GM12878 (cell line): ENCODE measurements around the gene SKAP1. TPM values are rescaled to one million over a fixed set of nuclear protein-coding genes. Genes with fewer than 3 reads are reported as not detected.

Source experiments
- ATAC-seq: fragments of 200-7000 bp; cut with Tn5 transposase; 3 replicates; pipeline ENCODE4 v1.9.1; 2020; ENCODE audit warnings: mild to moderate bottlenecking, moderate library complexity
- BruUV-seq: library from RNA; stranded (reverse); fragments of 400-500 nt; replicated peaks from 2 replicates; lab custom pipeline; 2021; lab: Mats Ljungman, UMichigan
- CTCF ChIA-PET: fragments of 300-600 bp; sonication (Branson Sonifier 250); formaldehyde crosslinking; extraction: SDS; loops from one replicate; lab custom pipeline; 2021; ENCODE audit warnings: inconsistent platforms; lab: Yijun Ruan, JAX
- POLR2A ChIA-PET: fragments of 350-600 bp; formaldehyde crosslinking; extraction: SDS; loops from one replicate; lab custom pipeline; 2021; ENCODE audit warnings: inconsistent platforms; lab: Charles Lee
- RAD21 ChIA-PET: fragments of 300-600 bp; sonication (Branson Sonifier 250); formaldehyde crosslinking; loops from one replicate; lab custom pipeline; 2023; ENCODE audit warnings: antibody characterized with exemption; ENCODE audit not compliant: unreplicated experiment; lab: Charles Lee
- SMC1A ChIA-PET: fragments of 300-600 bp; sonication (Branson Sonifier 250); formaldehyde crosslinking; loops from one replicate; lab custom pipeline; 2023; ENCODE audit not compliant: unreplicated experiment, uncharacterized antibody; lab: Charles Lee
- DNase-seq: peaks from one replicate; pipeline ENCODE4 v3.0.0-alpha.2; 2011; ENCODE audit warnings: low read depth, low spot score
- FAIRE-seq: peaks from 3 replicates; lab custom pipeline; 2011; peaks lifted over from hg19 to GRCh38; lab: Jason Lieb, UNC
- H2AFZ ChIP-seq: 2 replicates; pipeline ENCODE4 v1.6.0; 2011; ENCODE audit warnings: low read depth, low read length, control low read depth; ENCODE audit not compliant: control insufficient read depth
- H3K27ac ChIP-seq: 2 replicates; pipeline ENCODE4 v1.5.1; 2011; ENCODE audit warnings: control low read depth; ENCODE audit not compliant: control insufficient read depth, insufficient read depth
- H3K27me3 ChIP-seq, 2 experiments: replicated peaks in 1 of 2; 2 replicates each; pipeline versions ENCODE4 v1.6.0 to v1.6.1; 2011; ENCODE audit warnings: low read length in 1 of 2; ENCODE audit not compliant: control insufficient read depth in 2 of 2, insufficient read depth in 2 of 2
- H3K36me3 ChIP-seq, 2 experiments: 2 replicates each; pipeline ENCODE4 v1.5.1; 2011; ENCODE audit warnings: low read length in 1 of 2; ENCODE audit not compliant: control insufficient read depth in 2 of 2, insufficient read depth in 2 of 2
- H3K4me1 ChIP-seq: 2 replicates; pipeline ENCODE4 v1.6.1; 2011; ENCODE audit warnings: mild to moderate bottlenecking, low read length, moderate library complexity, mixed read lengths; ENCODE audit not compliant: control insufficient read depth, insufficient read depth
- H3K4me2 ChIP-seq: 2 replicates; pipeline ENCODE4 v1.6.0; 2011; ENCODE audit warnings: control low read depth; ENCODE audit not compliant: control insufficient read depth, insufficient read depth
- H3K4me3 ChIP-seq: fragments of 200-600 bp; sonication (generic); 2 replicates; pipeline ENCODE4 v1.5.1; 2016
- H3K79me2 ChIP-seq: 2 replicates; pipeline ENCODE4 v1.6.0; 2011; ENCODE audit warnings: low read length; ENCODE audit not compliant: control insufficient read depth, insufficient read depth
- H3K9ac ChIP-seq: 2 replicates; pipeline ENCODE4 v1.8.0; 2011; ENCODE audit warnings: low read length, control low read depth, mixed read lengths; ENCODE audit not compliant: control insufficient read depth, insufficient read depth
- H3K9me3 ChIP-seq: replicated peaks from 3 replicates; pipeline ENCODE4 v1.5.1; 2011; ENCODE audit warnings: mild to moderate bottlenecking, low read length; ENCODE audit not compliant: control insufficient read depth, insufficient read depth
- H4K20me1 ChIP-seq: 2 replicates; pipeline ENCODE4 v1.6.0; 2011; ENCODE audit not compliant: control insufficient read depth, insufficient read depth
- E2F4 ChIP-seq: IDR thresholded peaks from 2 replicates; pipeline ENCODE4 v1.6.1; 2012; ENCODE audit warnings: low read depth, low read length, improper control_type of control experiment
- EGR1 ChIP-seq, 2 experiments: IDR thresholded peaks; 1 replicate in 1 of 2; 2 replicates in 1 of 2; pipeline ENCODE4 v1.6.1; 2011 to 2012; ENCODE audit warnings: low read depth in 2 of 2, low read length in 2 of 2, borderline replicate concordance in 1 of 2, mild to moderate bottlenecking in 1 of 2, moderate library complexity in 1 of 2
- FOXK2 ChIP-seq: fragments of 450-650 bp; IDR thresholded peaks from 2 replicates; pipeline ENCODE4 v1.6.1; 2017; ENCODE audit warnings: mild to moderate bottlenecking, moderate library complexity
- MEF2A ChIP-seq: IDR thresholded peaks from 2 replicates; pipeline ENCODE4 v1.6.1; 2011; ENCODE audit warnings: low read depth, mild to moderate bottlenecking, low read length, moderate library complexity; ENCODE audit not compliant: insufficient read depth
- NR2C1 ChIP-seq: fragments of 450-650 bp; IDR thresholded peaks from 2 replicates; pipeline ENCODE4 v1.6.1; 2017; ENCODE audit warnings: antibody characterized with exemption, mild to moderate bottlenecking, moderate library complexity
- NRF1 ChIP-seq: conservative IDR thresholded peaks from 2 replicates; pipeline ENCODE4 v1.6.1; 2011; ENCODE audit warnings: mild to moderate bottlenecking, low read depth, low read length, improper control_type of control experiment
- RAD51 ChIP-seq: fragments of 450-650 bp; IDR thresholded peaks from 2 replicates; pipeline ENCODE4 v1.6.1; 2016; ENCODE audit warnings: moderate library complexity, mild to moderate bottlenecking, inconsistent platforms
- RUNX3 ChIP-seq: IDR thresholded peaks from 2 replicates; pipeline ENCODE4 v1.6.1; 2012; ENCODE audit warnings: low read length, inconsistent platforms
- SIN3A ChIP-seq: IDR thresholded peaks from 2 replicates; pipeline ENCODE4 v1.6.1; 2012; ENCODE audit warnings: low read depth, low read length, improper control_type of control experiment
- SKIL ChIP-seq: fragments of 450-650 bp; IDR thresholded peaks from 2 replicates; pipeline ENCODE4 v1.6.1; 2017; ENCODE audit warnings: mild to moderate bottlenecking, low read depth, inconsistent platforms; ENCODE audit not compliant: poor library complexity, severe bottlenecking
- SREBF2 ChIP-seq: IDR thresholded peaks from 2 replicates; pipeline ENCODE4 v1.6.1; 2012; ENCODE audit warnings: mild to moderate bottlenecking, low read length
- TCF3 ChIP-seq: IDR thresholded peaks from 2 replicates; pipeline ENCODE4 v1.6.1; 2012; ENCODE audit warnings: low read depth, mild to moderate bottlenecking, low read length, borderline replicate concordance; ENCODE audit not compliant: insufficient read depth
- WRNIP1 ChIP-seq: IDR thresholded peaks from 2 replicates; pipeline ENCODE4 v1.6.1; 2011; ENCODE audit warnings: low read depth, low read length, improper control_type of control experiment, borderline replicate concordance
- ZNF217 ChIP-seq: fragments of 450-650 bp; IDR thresholded peaks from 2 replicates; pipeline ENCODE4 v1.6.1; 2017; ENCODE audit warnings: antibody characterized with exemption, mild to moderate bottlenecking
- ZNF24 ChIP-seq: fragments of 450-650 bp; IDR thresholded peaks from 2 replicates; pipeline ENCODE4 v1.6.1; 2017; ENCODE audit warnings: antibody characterized with exemption, mild to moderate bottlenecking
- ZNF622 ChIP-seq: fragments of 450-650 bp; IDR thresholded peaks from 2 replicates; pipeline ENCODE4 v1.6.1; 2017; ENCODE audit warnings: mild to moderate bottlenecking, inconsistent platforms
- ZSCAN29 ChIP-seq: fragments of 450-650 bp; IDR thresholded peaks from 2 replicates; pipeline ENCODE4 v1.6.1; 2017; ENCODE audit warnings: mild to moderate bottlenecking, moderate library complexity
- WGBS: methylation state at CpG from one replicate; pipeline ENCODE4 v1.1.6; 2016; ENCODE audit warnings: low lambda C conversion rate; ENCODE audit not compliant: insufficient replicate concordance, insufficient coverage; ENCODE audit errors: missing lambda C conversion rate; 5-methylcytosine and 5-hydroxymethylcytosine counted together
- in situ Hi-C: fragments of 300-500 bp; cut with MboI; formaldehyde crosslinking; loops from 9 replicates; pipeline ENCODE4 v1.14.3; 2018; ENCODE audit warnings: mixed read lengths
- intact Hi-C: fragments of 100-400 bp; cut with micrococcal nuclease; formaldehyde crosslinking; loops from one replicate; pipeline ENCODE4 v1.14.2; 2022; ENCODE audit not compliant: unreplicated experiment
- polyA plus RNA-seq, 11 experiments: library from polyadenylated mRNA; depleted of rRNA in 4 of 11; unstranded in 6 of 11; stranded (reverse) in 5 of 11; fragments of >200 nt; fragmentation: Nextera tagmentation in 4 of 11; fragmentation: Illumina TruSeq in 1 of 11; extraction: Ambion mirVana in 4 of 11; extraction: Trizol in 1 of 11; gene quantifications; 1 replicate in 1 of 11; 2 replicates in 10 of 11; pipeline versions ENCODE4 v1.2.1 to v1.2.3, GENCODE V29; 2011 to 2016; ENCODE audit warnings: inconsistent platforms in 2 of 11, missing spikeins in 2 of 11, low read depth in 1 of 11
- total RNA-seq, 4 experiments: library from RNA; depleted of rRNA in 3 of 4; stranded (reverse); fragments of >200 nt in 3 of 4; fragmentation: Illumina TruSeq in 1 of 4; extraction: Trizol in 1 of 4; gene quantifications; 2 replicates each; pipeline versions ENCODE4 v1.2.1 to v1.2.3, GENCODE V29; 2013 to 2021

SKAP1 gene
- total and polyA plus RNA-seq, 10 of the 15 experiments (the other 5 are each of a cell fraction or from before 2014, with no cell fraction given) = 17.1 to 97.6 (median 35.9) TPM

GRCh38 chr17:48311324-48311723 is 118.7 kb downstream of the SKAP1 start:
- BruUV-seq = no TSS peak
- ChIA-PET POLR2A (no interaction called here), RAD21 (no interaction called here)

GRCh38 chr17:48310748-48311213 is 119.2 kb downstream of the SKAP1 start:
- Histone ChIP-seq H3K9me3 (no peaks in the 10 kb centered on the region), H4K20me1 (no peaks in the 10 kb centered on the region), H3K9ac (no peak overlapping the region), H3K36me3 (peaks cover 0 to 3% of the 10 kb centered on the region in 2 experiments; a peak in 2 of 4 replicates), H3K27me3 (no peaks in the 10 kb centered on the region), H2AFZ (no peak overlapping the region), H3K4me2 (no peak overlapping the region), H3K4me3 (no peak overlapping the region), H3K27ac (no peak overlapping the region), H3K79me2 (no peaks in the 10 kb centered on the region), H3K4me1 (peaks cover 8% of the 10 kb centered on the region; the same call in 1 of the 2 replicates)
- in situ Hi-C loops (no loop called here), intact Hi-C loops (no loop called here)
- DNase-seq (no peak), FAIRE-seq (no peak), ATAC-seq (no peak)
- SMC1A ChIA-PET = interaction anchor here (0.5 kb wide), 1 partner anchor 262 kb away, joined by 3 read pairs; no protein-coding TSS in a partner anchor
- WGBS = 80% methylated on average over 16 of the region's 16 CpGs
- RAD21 ChIA-PET = no interaction called here
- no TSS peak for BruUV-seq
- POLR2A ChIA-PET = no interaction called here
- CTCF ChIA-PET = interaction anchor here (0.7 to 2.3 kb wide), 2 partner anchors 45 to 282 kb away, joined by 3 to 7 read pairs; no protein-coding TSS in a partner anchor
- TF ChIP-seq ZNF622 (no peak), FOXK2 (no peak), RUNX3 (no peak), SKIL (no peak), WRNIP1 (no peak), NRF1 (no peak), ZNF24 (no peak), EGR1 (IDR thresholded peaks at IDR 0.05; ENCODE audit: borderline replicate concordance in 1 of 2, low read depth in 2 of 2, low read length in 2 of 2) (no peak), SIN3A (no peak), MEF2A (no peak), E2F4 (no peak), SREBF2 (no peak), RAD51 (no peak), ZSCAN29 (no peak), TCF3 (no peak)

More at GRCh38 chr17:48311324-48311723, 118.7 kb downstream of the SKAP1 start:
- Histone ChIP-seq H3K9me3 (no peaks in the 10 kb centered on the region), H3K36me3 (peaks cover 0 to 3% of the 10 kb centered on the region in 2 experiments; a peak in 3 of 4 replicates), H3K27ac (no peak overlapping the region), H3K4me1 (peaks cover 8% of the 10 kb centered on the region; the same call in 1 of the 2 replicates), H3K4me3 (no peak overlapping the region), H3K9ac (no peak overlapping the region), H2AFZ (no peak overlapping the region), H3K79me2 (no peaks in the 10 kb centered on the region), H4K20me1 (no peaks in the 10 kb centered on the region), H3K4me2 (no peak overlapping the region), H3K27me3 (no peaks in the 10 kb centered on the region)
- ChIA-PET CTCF (interaction anchor here (0.7 to 2.3 kb wide), 2 partner anchors 45 to 281 kb away, joined by 3 to 7 read pairs; no protein-coding TSS in a partner anchor), SMC1A (no interaction called here)
- FAIRE-seq = no peak
- 51% methylated on average over 3 of the region's 3 CpGs for WGBS
- ATAC-seq = no peak
- no peak for DNase-seq
- intact Hi-C loops = no loop called here
- TF ChIP-seq NR2C1 = peak; percentile 18; the same call in 1 of the 2 replicates
- no peak for TF ChIP-seq ZNF217
- in situ Hi-C loops = no loop called here
